Measurements from ENCODE around the gene ZSWIM1. TPM values are rescaled to one million over a fixed set of nuclear protein-coding genes. Genes with fewer than 3 reads are reported as not detected.

The ZSWIM1 gene
- total and polyA plus RNA-seq, 2 of the 13 experiments (the other 11 are each of a cell fraction or from before 2014, with no cell fraction given) = 9.5 to 11.7 TPM

- TF ChIP-seq ZBTB20 (CRISPR knock-in tag; IDR thresholded peaks at IDR 0.05; ENCODE audit: borderline replicate concordance, low read depth) (no peak), ZNF547 (CRISPR knock-in tag; IDR thresholded peaks at IDR 0.05) (0 out of 2 replicates have a peak, but pooled peaks have one; percentile 68), NFYC (CRISPR knock-in tag; IDR thresholded peaks at IDR 0.05) (no peak), TRIM22 (IDR thresholded peaks at IDR 0.05) (no peak), HNRNPUL1 (IDR thresholded peaks at IDR 0.05; ENCODE audit: low read depth, low read length) (no peak), IRF9 (CRISPR knock-in tag; IDR thresholded peaks at IDR 0.05; ENCODE audit: borderline replicate concordance) (no peak; the same call in 1 of the 2 replicates), ZSCAN22 (CRISPR knock-in tag; IDR thresholded peaks at IDR 0.05) (no peak), ZNF577 (CRISPR knock-in tag; IDR thresholded peaks at IDR 0.05; ENCODE audit: borderline replicate concordance, low read depth) (no peak), ZNF3 (CRISPR knock-in tag; IDR thresholded peaks at IDR 0.05) (peak; percentile 59; the same call in 1 of the 2 replicates), FOXJ3 (CRISPR knock-in tag; IDR thresholded peaks at IDR 0.05; ENCODE audit: borderline replicate concordance) (peak; percentile 15; the same call in 1 of the 2 replicates), YEATS4 (CRISPR knock-in tag; IDR thresholded peaks at IDR 0.05; ENCODE audit: borderline replicate concordance) (0 out of 2 replicates have a peak, but pooled peaks have one; percentile 40), PBX2 (CRISPR knock-in tag; IDR thresholded peaks at IDR 0.05) (no peak), ZNF329 (CRISPR knock-in tag; IDR thresholded peaks at IDR 0.05; ENCODE audit: low read depth) (no peak), MED1 (CRISPR knock-in tag; IDR thresholded peaks at IDR 0.05) (peak; percentile 41; the same call in 1 of the 2 replicates), HES4 (CRISPR knock-in tag; IDR thresholded peaks at IDR 0.05; ENCODE audit: borderline replicate concordance) (no peak), MED13 (CRISPR knock-in tag; IDR thresholded peaks at IDR 0.05) (no peak), ZMYM2 (CRISPR knock-in tag; IDR thresholded peaks at IDR 0.05) (peak; percentile 69; the same call in 1 of the 2 replicates), ZNF776 (CRISPR knock-in tag; IDR thresholded peaks at IDR 0.05) (no peak), SMARCC2 (IDR thresholded peaks at IDR 0.05) (no peak)
- TF ChIP-seq, protein P1, sequence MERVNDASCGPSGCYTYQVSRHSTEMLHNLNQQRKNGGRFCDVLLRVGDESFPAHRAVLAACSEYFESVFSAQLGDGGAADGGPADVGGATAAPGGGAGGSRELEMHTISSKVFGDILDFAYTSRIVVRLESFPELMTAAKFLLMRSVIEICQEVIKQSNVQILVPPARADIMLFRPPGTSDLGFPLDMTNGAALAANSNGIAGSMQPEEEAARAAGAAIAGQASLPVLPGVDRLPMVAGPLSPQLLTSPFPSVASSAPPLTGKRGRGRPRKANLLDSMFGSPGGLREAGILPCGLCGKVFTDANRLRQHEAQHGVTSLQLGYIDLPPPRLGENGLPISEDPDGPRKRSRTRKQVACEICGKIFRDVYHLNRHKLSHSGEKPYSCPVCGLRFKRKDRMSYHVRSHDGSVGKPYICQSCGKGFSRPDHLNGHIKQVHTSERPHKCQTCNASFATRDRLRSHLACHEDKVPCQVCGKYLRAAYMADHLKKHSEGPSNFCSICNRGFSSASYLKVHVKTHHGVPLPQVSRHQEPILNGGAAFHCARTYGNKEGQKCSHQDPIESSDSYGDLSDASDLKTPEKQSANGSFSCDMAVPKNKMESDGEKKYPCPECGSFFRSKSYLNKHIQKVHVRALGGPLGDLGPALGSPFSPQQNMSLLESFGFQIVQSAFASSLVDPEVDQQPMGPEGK (CRISPR knock-in tag; IDR thresholded peaks at IDR 0.05) = no peak
- TF ChIP-seq, protein P2, sequence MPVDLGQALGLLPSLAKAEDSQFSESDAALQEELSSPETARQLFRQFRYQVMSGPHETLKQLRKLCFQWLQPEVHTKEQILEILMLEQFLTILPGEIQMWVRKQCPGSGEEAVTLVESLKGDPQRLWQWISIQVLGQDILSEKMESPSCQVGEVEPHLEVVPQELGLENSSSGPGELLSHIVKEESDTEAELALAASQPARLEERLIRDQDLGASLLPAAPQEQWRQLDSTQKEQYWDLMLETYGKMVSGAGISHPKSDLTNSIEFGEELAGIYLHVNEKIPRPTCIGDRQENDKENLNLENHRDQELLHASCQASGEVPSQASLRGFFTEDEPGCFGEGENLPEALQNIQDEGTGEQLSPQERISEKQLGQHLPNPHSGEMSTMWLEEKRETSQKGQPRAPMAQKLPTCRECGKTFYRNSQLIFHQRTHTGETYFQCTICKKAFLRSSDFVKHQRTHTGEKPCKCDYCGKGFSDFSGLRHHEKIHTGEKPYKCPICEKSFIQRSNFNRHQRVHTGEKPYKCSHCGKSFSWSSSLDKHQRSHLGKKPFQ (CRISPR knock-in tag; IDR thresholded peaks at IDR 0.05; ENCODE audit: insufficient replicate concordance) = no peak
These were observed 19.6 kb upstream of the ZSWIM1 start (continued) for GRCh38 chr20:45861221-45862075.
